Smooth muscle cell (in vitro differentiated cells): Measurements from ENCODE around the gene VENTX. TPM values are rescaled to one million over a fixed set of nuclear protein-coding genes. Genes with fewer than 3 reads are reported as not detected.

ENCODE experiments used
- DNase-seq: peaks from one replicate; lab custom pipeline; 2025; ENCODE audit not compliant: unreplicated experiment; lab: John Stamatoyannopoulos, UW
- H2AFZ ChIP-seq: fragments of 200-600 bp; sonication (generic); 2 replicates; pipeline ENCODE4 v1.6.0; 2016; ENCODE audit warnings: antibody characterized with exemption, low read depth, mild to moderate bottlenecking
- H3F3A ChIP-seq: fragments of 200-600 bp; sonication (generic); 2 replicates; pipeline ENCODE4 v1.6.0; 2017; ENCODE audit warnings: antibody characterized with exemption, low read depth
- H3K27ac ChIP-seq: fragments of 200-600 bp; sonication (generic); 2 replicates; pipeline ENCODE4 v1.5.1; 2016; ENCODE audit warnings: low read depth, mild to moderate bottlenecking
- H3K27me3 ChIP-seq: fragments of 200-600 bp; sonication (generic); 2 replicates; pipeline ENCODE4 v1.6.1; 2016; ENCODE audit warnings: low read depth, mild to moderate bottlenecking
- H3K36me3 ChIP-seq: fragments of 200-600 bp; sonication (generic); 2 replicates; pipeline ENCODE4 v1.5.1; 2016; ENCODE audit warnings: low read depth
- H3K4me1 ChIP-seq: fragments of 200-600 bp; sonication (generic); 2 replicates; pipeline ENCODE4 v1.5.1; 2016; ENCODE audit warnings: low read depth
- H3K4me2 ChIP-seq: fragments of 200-600 bp; sonication (generic); 2 replicates; pipeline ENCODE4 v1.6.0; 2016; ENCODE audit warnings: mild to moderate bottlenecking
- H3K4me3 ChIP-seq: fragments of 200-600 bp; sonication (generic); 2 replicates; pipeline ENCODE4 v1.5.1; 2016; ENCODE audit warnings: mild to moderate bottlenecking
- H3K79me2 ChIP-seq: fragments of 200-600 bp; sonication (generic); 2 replicates; pipeline ENCODE4 v1.6.0; 2016; ENCODE audit warnings: low read depth, mild to moderate bottlenecking
- H3K9ac ChIP-seq: fragments of 200-600 bp; sonication (generic); 2 replicates; pipeline ENCODE4 v1.6.0; 2016; ENCODE audit warnings: low read depth
- H3K9me3 ChIP-seq: fragments of 200-600 bp; sonication (generic); replicated peaks from 2 replicates; pipeline ENCODE4 v1.5.1; 2016; ENCODE audit warnings: low read depth
- H4K20me1 ChIP-seq: fragments of 200-600 bp; sonication (generic); 2 replicates; pipeline ENCODE4 v1.6.0; 2016; ENCODE audit warnings: low read depth
- CTCF ChIP-seq: fragments of 200-600 bp; sonication (generic); IDR thresholded peaks from 2 replicates; pipeline ENCODE4 v1.5.1; 2017; ENCODE audit warnings: borderline replicate concordance, mild to moderate bottlenecking, antibody characterized with exemption; ENCODE audit not compliant: insufficient read depth, poor library complexity, severe bottlenecking
- WGBS: methylation state at CpG from one replicate; pipeline ENCODE4 v1.1.7; 2016; ENCODE audit warnings: low lambda C conversion rate; 5-methylcytosine and 5-hydroxymethylcytosine counted together
- polyA plus RNA-seq: library from polyadenylated mRNA; unstranded; fragments of >200 nt; fragmentation: Nextera tagmentation; extraction: Ambion mirVana; gene quantifications from 2 replicates; pipeline ENCODE4 v1.2.1, GENCODE V29; 2016
- total RNA-seq: library from RNA; depleted of rRNA; stranded (reverse); fragments of >200 nt; gene quantifications from 2 replicates; pipeline ENCODE4 v1.2.3, GENCODE V29; 2014

VENTX gene
- total and polyA plus RNA-seq, 2 experiments from 2014 or later, result not detected

DNA sequence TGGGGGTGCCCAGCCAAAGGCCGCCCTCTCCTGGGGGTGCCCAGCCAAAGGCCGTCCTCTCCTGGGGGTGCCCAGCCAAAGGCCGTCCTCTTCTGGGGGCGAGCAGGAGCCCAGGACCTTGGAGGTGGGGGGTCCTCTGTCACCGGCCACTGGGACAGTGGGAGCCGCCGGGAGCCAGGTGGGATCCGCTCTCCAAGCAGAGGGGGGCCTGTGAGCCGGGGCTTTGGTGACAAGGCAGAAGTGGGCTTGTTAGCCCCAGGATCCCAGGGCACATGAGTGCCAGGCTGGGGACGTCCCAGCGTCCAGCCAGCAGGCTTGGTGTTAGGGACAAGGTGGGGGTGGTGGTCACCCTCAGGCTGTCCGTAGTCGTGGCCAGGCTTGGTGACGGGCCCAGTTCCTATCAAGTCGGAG lies 37.0 kb upstream of the VENTX start:
- Histone ChIP-seq H3K4me2 (no peak overlapping the region), H4K20me1 (no peaks in the 10 kb centered on the region), H3F3A (no peaks in the 10 kb centered on the region), H3K79me2 (no peaks in the 10 kb centered on the region), H3K9me3 (no peaks in the 10 kb centered on the region), H3K27me3 (no peaks in the 10 kb centered on the region), H2AFZ (no peak overlapping the region), H3K27ac (no peak overlapping the region), H3K4me1 (no peaks in the 10 kb centered on the region), H3K9ac (no peak overlapping the region), H3K36me3 (no peaks in the 10 kb centered on the region), H3K4me3 (no peak overlapping the region)
- DNase-seq, result no peak
- no peak for TF ChIP-seq CTCF
- 95% methylated on average over 15 of the region's 15 CpGs for WGBS

- no peak overlapping the region for H3K9ac ChIP-seq
- no peaks in the 10 kb centered on the region for H3K36me3 ChIP-seq
- no peak overlapping the region for H3K27ac ChIP-seq
- no peaks in the 10 kb centered on the region for H3K4me1 ChIP-seq
- H3F3A ChIP-seq, result no peaks in the 10 kb centered on the region
- no peak overlapping the region for H3K4me2 ChIP-seq
- no peaks in the 10 kb centered on the region for H3K9me3 ChIP-seq
- no peak for DNase-seq
- H3K79me2 ChIP-seq, result no peaks in the 10 kb centered on the region
- no peak for TF ChIP-seq CTCF
- no peak overlapping the region for H3K4me3 ChIP-seq
- WGBS, result 92% methylated on average over 51 of the region's 57 CpGs
- H4K20me1 ChIP-seq, result no peaks in the 10 kb centered on the region
- no peak overlapping the region for H2AFZ ChIP-seq
- H3K27me3 ChIP-seq, result no peaks in the 10 kb centered on the region
Measured at GRCh38 chr10:133201151-133201947, 36.3 kb upstream of the VENTX start.

- Histone ChIP-seq H3K4me2 (no peak overlapping the region), H3K79me2 (no peaks in the 10 kb centered on the region), H3K4me3 (no peak overlapping the region), H3K4me1 (no peaks in the 10 kb centered on the region), H3F3A (no peaks in the 10 kb centered on the region), H3K27me3 (no peaks in the 10 kb centered on the region), H4K20me1 (no peaks in the 10 kb centered on the region), H3K9ac (no peak overlapping the region), H3K27ac (no peak overlapping the region), H2AFZ (no peak overlapping the region), H3K36me3 (no peaks in the 10 kb centered on the region), H3K9me3 (no peaks in the 10 kb centered on the region)
- TF ChIP-seq CTCF, result no peak
- no peak for DNase-seq
- 86% methylated on average over 29 of the region's 29 CpGs for WGBS
Measured at GRCh38 chr10:133201948-133202725, 35.5 kb upstream of the VENTX start.
